ENCODE results near the gene SPTBN2. TPM values are rescaled to one million over a fixed set of nuclear protein-coding genes. Genes with fewer than 3 reads are reported as not detected.

SPTBN2 gene
- total RNA-seq, 3 donors from 2014 or later (not counting 1 experiment from before 2014, with no cell fraction given), result 1.1 TPM; not detected in 2

- Mint-ChIP-seq H3K27ac (peak within 1 kb of the TSS; percentile 98 to 100), H3K36me3 (no peaks in the 10 kb centered on the region), H3K9me3 (no peaks in the 10 kb centered on the region), H3K4me3 (peak within 1 kb of the TSS; percentile 98), H3K4me1 (peaks cover 28 to 42% of the 10 kb centered on the region in 2 donors), H3K27me3 (ENCODE audit: low read depth in 2 of 2) (no peaks in the 10 kb centered on the region)
- peaks cover 22% of the 10 kb centered on the region for H3K4me1 ChIP-seq (ENCODE audit: control insufficient read depth, insufficient read depth, low read length)
- H3K27me3 ChIP-seq (ENCODE audit: control insufficient read depth, insufficient read depth, low read length), result no peaks in the 10 kb centered on the region
- peak; percentile 96 to 98 for DNase-seq
- peak within 1 kb of the TSS; percentile 84 for H3K4me3 ChIP-seq (ENCODE audit: low read length)
- H3K27ac ChIP-seq (ENCODE audit: low read length), result peak within 1 kb of the TSS; percentile 95
- H3K9me3 ChIP-seq (ENCODE audit: control insufficient read depth, insufficient read depth, low read length), result no peaks in the 10 kb centered on the region
- intact Hi-C loops (cut with micrococcal nuclease), result loop anchor here (1.0 kb wide), 6 partner anchors 39 to 269 kb away; partner anchors contain the start of genes ACTN3, CCDC87, CCS and RBM14
- ATAC-seq, result peak; percentile 87 to 97 (median 88)
- TF ChIP-seq, protein P1, sequence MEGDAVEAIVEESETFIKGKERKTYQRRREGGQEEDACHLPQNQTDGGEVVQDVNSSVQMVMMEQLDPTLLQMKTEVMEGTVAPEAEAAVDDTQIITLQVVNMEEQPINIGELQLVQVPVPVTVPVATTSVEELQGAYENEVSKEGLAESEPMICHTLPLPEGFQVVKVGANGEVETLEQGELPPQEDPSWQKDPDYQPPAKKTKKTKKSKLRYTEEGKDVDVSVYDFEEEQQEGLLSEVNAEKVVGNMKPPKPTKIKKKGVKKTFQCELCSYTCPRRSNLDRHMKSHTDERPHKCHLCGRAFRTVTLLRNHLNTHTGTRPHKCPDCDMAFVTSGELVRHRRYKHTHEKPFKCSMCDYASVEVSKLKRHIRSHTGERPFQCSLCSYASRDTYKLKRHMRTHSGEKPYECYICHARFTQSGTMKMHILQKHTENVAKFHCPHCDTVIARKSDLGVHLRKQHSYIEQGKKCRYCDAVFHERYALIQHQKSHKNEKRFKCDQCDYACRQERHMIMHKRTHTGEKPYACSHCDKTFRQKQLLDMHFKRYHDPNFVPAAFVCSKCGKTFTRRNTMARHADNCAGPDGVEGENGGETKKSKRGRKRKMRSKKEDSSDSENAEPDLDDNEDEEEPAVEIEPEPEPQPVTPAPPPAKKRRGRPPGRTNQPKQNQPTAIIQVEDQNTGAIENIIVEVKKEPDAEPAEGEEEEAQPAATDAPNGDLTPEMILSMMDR (IDR thresholded peaks at IDR 0.05), result no peak
- H3K36me3 ChIP-seq (ENCODE audit: control insufficient read depth, insufficient read depth, low read length), result no peaks in the 10 kb centered on the region
- 0% methylated on average over 61 of the region's 61 CpGs for WGBS (ENCODE audit: insufficient coverage)
Measured at GRCh38 chr11:66677599-66678375, 51.2 kb downstream of the SPTBN2 start, which contains the start of gene RBM4B. Gene RBM4B (minus strand): TSS chr11:66677887. CDS start chr11:66677079, 808 bp downstream.

DNA sequence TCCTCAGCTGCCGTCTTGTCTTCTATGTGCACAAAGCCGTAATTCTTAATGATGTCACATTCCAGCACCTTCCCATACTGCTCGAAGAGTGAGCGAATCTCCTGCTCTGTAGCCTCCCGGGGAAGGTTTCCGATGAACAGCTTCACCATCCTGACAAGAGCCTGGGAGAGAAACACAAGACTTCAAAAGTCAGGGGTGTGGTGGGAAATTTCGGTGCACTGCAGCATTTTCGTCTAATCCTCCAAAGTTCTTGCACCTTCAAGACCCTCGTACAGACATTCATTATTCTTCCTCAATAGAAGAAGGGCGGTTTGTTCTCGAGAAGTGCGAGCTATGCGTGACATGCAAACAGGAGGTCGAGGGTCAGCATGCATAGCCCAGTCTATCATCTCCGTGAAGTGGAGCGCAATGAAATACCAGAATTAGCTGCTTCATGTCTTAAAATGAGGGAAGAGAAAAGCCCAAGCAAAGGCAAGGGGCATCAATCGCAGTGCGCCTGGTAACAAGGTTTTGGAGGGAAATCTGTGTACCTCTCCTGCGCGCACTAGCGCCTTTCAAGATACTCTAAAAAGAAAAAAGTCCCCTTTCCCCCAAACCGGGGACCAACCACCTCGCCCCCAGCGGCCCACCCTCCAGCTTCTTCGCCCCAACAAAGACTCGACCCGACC is 52.0 kb downstream of the SPTBN2 start:
- intact Hi-C loops (cut with micrococcal nuclease), result loop anchor here (1.0 kb wide), 1 partner anchor 39 kb away; the partner anchor contains the start of gene RBM4
- Mint-ChIP-seq H3K27me3 (ENCODE audit: low read depth in 2 of 2) (no peaks in the 10 kb centered on the region), H3K4me3 (peak overlapping the region; percentile 98), H3K27ac (peak overlapping the region; percentile 98 to 100), H3K9me3 (no peaks in the 10 kb centered on the region), H3K36me3 (no peaks in the 10 kb centered on the region), H3K4me1 (peaks cover 28 to 42% of the 10 kb centered on the region in 2 donors)
- Histone ChIP-seq H3K4me3 (ENCODE audit: low read length) (peak overlapping the region; percentile 84), H3K27ac (ENCODE audit: low read length) (peak overlapping the region; percentile 95), H3K27me3 (ENCODE audit: control insufficient read depth, insufficient read depth, low read length) (no peaks in the 10 kb centered on the region), H3K36me3 (ENCODE audit: control insufficient read depth, insufficient read depth, low read length) (no peaks in the 10 kb centered on the region), H3K4me1 (ENCODE audit: control insufficient read depth, insufficient read depth, low read length) (peaks cover 22% of the 10 kb centered on the region), H3K9me3 (ENCODE audit: control insufficient read depth, insufficient read depth, low read length) (no peaks in the 10 kb centered on the region)
- 17% methylated on average over 22 of the region's 27 CpGs for WGBS (ENCODE audit: insufficient coverage)
- DNase-seq, result no peak
- TF ChIP-seq, protein P1 (IDR thresholded peaks at IDR 0.05), result no peak
- ATAC-seq, result no peak

GRCh38 chr11:66676282-66676919 is 52.6 kb downstream of the SPTBN2 start:
- Histone ChIP-seq H3K4me3 (ENCODE audit: low read length) (no peak overlapping the region), H3K36me3 (ENCODE audit: control insufficient read depth, insufficient read depth, low read length) (no peaks in the 10 kb centered on the region), H3K27ac (ENCODE audit: low read length) (no peak overlapping the region), H3K9me3 (ENCODE audit: control insufficient read depth, insufficient read depth, low read length) (no peaks in the 10 kb centered on the region), H3K4me1 (ENCODE audit: control insufficient read depth, insufficient read depth, low read length) (peaks cover 22% of the 10 kb centered on the region), H3K27me3 (ENCODE audit: control insufficient read depth, insufficient read depth, low read length) (no peaks in the 10 kb centered on the region)
- no peaks in the 10 kb centered on the region for H3K9me3 Mint-ChIP-seq
- no peaks in the 10 kb centered on the region for H3K27me3 Mint-ChIP-seq (ENCODE audit: low read depth in 2 of 2)
- TF ChIP-seq, protein P1 (IDR thresholded peaks at IDR 0.05), result no peak
- H3K36me3 Mint-ChIP-seq, result no peaks in the 10 kb centered on the region
- H3K4me1 Mint-ChIP-seq, result peaks cover 28 to 42% of the 10 kb centered on the region in 2 donors
- no peak for ATAC-seq
- H3K4me3 Mint-ChIP-seq, result peak overlapping the region; percentile 98
- peak overlapping the region; percentile 98 to 100 for H3K27ac Mint-ChIP-seq
- WGBS (ENCODE audit: insufficient coverage), result 64% methylated on average over 15 of the region's 16 CpGs
- intact Hi-C loops (cut with micrococcal nuclease), result no loop called here
- no peak for DNase-seq
